GM23338 (cell line): Measurements from ENCODE around the gene ECD. TPM values are rescaled to one million over a fixed set of nuclear protein-coding genes. Genes with fewer than 3 reads are reported as not detected.

Source experiments
- ATAC-seq: fragments of 200-7000 bp; cut with Tn5 transposase; 3 replicates; pipeline ENCODE4 v1.9.1; 2020
- DNase-seq: peaks from one replicate; pipeline ENCODE4 v3.0.0-alpha.2; 2015; ENCODE audit warnings: low spot score
- H2AFZ ChIP-seq: fragments of 200-600 bp; sonication (generic); 2 replicates; pipeline ENCODE4 v1.8.0; 2016; ENCODE audit warnings: antibody characterized with exemption, mild to moderate bottlenecking, moderate library complexity
- H3F3A ChIP-seq: fragments of 200-600 bp; sonication (generic); replicated peaks from 2 replicates; pipeline ENCODE4 v1.8.0; 2017; ENCODE audit warnings: antibody characterized with exemption, mixed run types, low read depth
- H3K27ac ChIP-seq: fragments of 200-600 bp; sonication (generic); 2 replicates; pipeline ENCODE4 v1.6.1; 2016; ENCODE audit warnings: low read depth
- H3K27me3 ChIP-seq: fragments of 200-600 bp; sonication (generic); 2 replicates; pipeline ENCODE4 v1.8.0; 2016; ENCODE audit warnings: mild to moderate bottlenecking, mixed run types, moderate library complexity; ENCODE audit not compliant: insufficient read depth
- H3K36me3 ChIP-seq: fragments of 200-600 bp; sonication (generic); 2 replicates; pipeline ENCODE4 v1.8.0; 2016; ENCODE audit warnings: mild to moderate bottlenecking; ENCODE audit not compliant: insufficient read depth
- H3K4me1 ChIP-seq: fragments of 200-600 bp; sonication (generic); 2 replicates; pipeline ENCODE4 v1.8.0; 2016; ENCODE audit warnings: mild to moderate bottlenecking, moderate library complexity; ENCODE audit not compliant: insufficient read depth
- H3K4me2 ChIP-seq: fragments of 200-600 bp; sonication (generic); 2 replicates; pipeline ENCODE4 v1.7.1; 2017; ENCODE audit warnings: mixed run types
- H3K4me3 ChIP-seq: fragments of 200-600 bp; sonication (generic); 2 replicates; pipeline ENCODE4 v1.6.1; 2016; ENCODE audit warnings: mixed run types
- H3K79me2 ChIP-seq: fragments of 200-600 bp; sonication (generic); replicated peaks from 2 replicates; pipeline ENCODE4 v1.8.0; 2017; ENCODE audit warnings: mild to moderate bottlenecking; ENCODE audit not compliant: insufficient read depth
- H3K9me2 ChIP-seq: fragments of 200-600 bp; sonication (generic); 2 replicates; pipeline ENCODE4 v1.8.0; 2017; ENCODE audit not compliant: insufficient read depth
- H4K20me1 ChIP-seq: fragments of 200-600 bp; sonication (generic); replicated peaks from 2 replicates; pipeline ENCODE4 v1.8.0; 2017; ENCODE audit warnings: mild to moderate bottlenecking; ENCODE audit not compliant: insufficient read depth
- H3K27ac Mint-ChIP-seq: 2 replicates; pipeline ENCODE4 v1.8.0; 2020; ENCODE audit warnings: inconsistent platforms, mild to moderate bottlenecking, moderate library complexity, mixed read lengths
- H3K27me3 Mint-ChIP-seq: 3 replicates; pipeline ENCODE4 v1.8.0; 2022; ENCODE audit warnings: low read depth, mild to moderate bottlenecking, moderate library complexity, mixed read lengths, inconsistent platforms; ENCODE audit not compliant: insufficient read depth, poor library complexity
- H3K36me3 Mint-ChIP-seq: 3 replicates; pipeline ENCODE4 v1.8.0; 2021; ENCODE audit warnings: low read depth, mild to moderate bottlenecking, inconsistent platforms, moderate library complexity, mixed read lengths
- H3K4me1 Mint-ChIP-seq: 3 replicates; pipeline ENCODE4 v1.8.0; 2020; ENCODE audit warnings: mild to moderate bottlenecking, inconsistent platforms, mixed read lengths
- H3K4me3 Mint-ChIP-seq: 3 replicates; pipeline ENCODE4 v1.8.0; 2021; ENCODE audit warnings: moderate library complexity, mild to moderate bottlenecking, inconsistent platforms, mixed read lengths
- H3K9me3 Mint-ChIP-seq: 3 replicates; pipeline ENCODE4 v1.8.0; 2020; ENCODE audit warnings: moderate library complexity, mild to moderate bottlenecking, inconsistent platforms, mixed read lengths
- CREB1 ChIP-seq: fragments of 250-450 bp; sonication (Bioruptor Pico); IDR thresholded peaks from 2 replicates; pipeline ENCODE4 v1.5.0; 2020; ENCODE audit warnings: low read depth, mild to moderate bottlenecking, moderate library complexity
- CTCF ChIP-seq, 2 experiments: fragments of 200-600 bp in 1 of 2; sonication (generic) in 1 of 2; conservative IDR thresholded peaks; 2 replicates each; pipeline versions ENCODE4 v1.5.1 to v1.6.1; 2016 to 2017; ENCODE audit warnings: antibody characterized with exemption in 2 of 2, low read depth in 2 of 2, mild to moderate bottlenecking in 2 of 2, moderate library complexity in 1 of 2
- ETS1 ChIP-seq: IDR thresholded peaks from 2 replicates; pipeline ENCODE4 v1.6.1; 2016; ENCODE audit warnings: antibody characterized with exemption
- EZH2 ChIP-seq: fragments of 200-600 bp; sonication (generic); IDR thresholded peaks from one replicate; pipeline ENCODE4 v1.8.0; 2017; ENCODE audit warnings: antibody characterized with exemption, mild to moderate bottlenecking, low read depth; ENCODE audit not compliant: unreplicated experiment
- EZH2phosphoT487 ChIP-seq: fragments of 200-600 bp; sonication (generic); IDR thresholded peaks from one replicate; pipeline ENCODE4 v1.8.1; 2018; ENCODE audit warnings: antibody characterized with exemption; ENCODE audit not compliant: unreplicated experiment
- JUNB ChIP-seq: IDR thresholded peaks from one replicate; pipeline ENCODE4 v1.6.1; 2016; ENCODE audit warnings: antibody characterized with exemption; ENCODE audit not compliant: unreplicated experiment
- NANOG ChIP-seq: IDR thresholded peaks from 2 replicates; pipeline ENCODE4 v1.6.1; 2016; ENCODE audit warnings: antibody characterized with exemption, borderline replicate concordance
- POLR2AphosphoS5 ChIP-seq: IDR thresholded peaks from 2 replicates; pipeline ENCODE4 v1.6.1; 2016; ENCODE audit warnings: antibody characterized with exemption, low read depth
- REST ChIP-seq: IDR thresholded peaks from one replicate; pipeline ENCODE4 v1.6.1; 2018; ENCODE audit warnings: antibody characterized with exemption; ENCODE audit not compliant: unreplicated experiment
- STAT1 ChIP-seq: IDR thresholded peaks from one replicate; pipeline ENCODE4 v1.6.1; 2016; ENCODE audit warnings: antibody characterized with exemption; ENCODE audit not compliant: unreplicated experiment
- ZNF114 ChIP-seq: fragments of 250-450 bp; sonication (Bioruptor Pico); IDR thresholded peaks from 2 replicates; pipeline ENCODE4 v1.5.0; 2020; ENCODE audit warnings: mild to moderate bottlenecking, moderate library complexity
- ZNF331 ChIP-seq: fragments of 250-450 bp; sonication (Bioruptor Pico); IDR thresholded peaks from 2 replicates; pipeline ENCODE4 v1.5.0; 2020; ENCODE audit warnings: low read depth, mild to moderate bottlenecking, moderate library complexity
- ZNF462 ChIP-seq: fragments of 250-450 bp; sonication (Bioruptor Pico); IDR thresholded peaks from 2 replicates; pipeline ENCODE4 v1.5.0; 2020; ENCODE audit warnings: mild to moderate bottlenecking, moderate library complexity
- polyA plus RNA-seq: library from polyadenylated mRNA; unstranded; fragments of >200 nt; fragmentation: Nextera tagmentation; extraction: Ambion mirVana; gene quantifications from 2 replicates; pipeline ENCODE4 v1.2.1, GENCODE V29; 2016
- total RNA-seq: library from RNA; depleted of rRNA; stranded (reverse); fragments of >200 nt; shearing (Covaris generic); gene quantifications from 2 replicates; pipeline ENCODE4 v1.2.3, GENCODE V29; 2014

ECD gene
- total and polyA plus RNA-seq, 2 experiments from 2014 or later: 37.8 to 56.6 TPM

GRCh38 chr10:73141603-73142002 lies 26.2 kb downstream of the ECD start:
- H3K4me3 ChIP-seq: no peak overlapping the region
- no peak overlapping the region for H3K4me2 ChIP-seq
- H3K27me3 ChIP-seq: no peaks in the 10 kb centered on the region
- DNase-seq (no peak), ATAC-seq (no peak)
- no peak overlapping the region for H3K27ac ChIP-seq
- Mint-ChIP-seq H3K36me3 (peaks cover 54% of the 10 kb centered on the region), H3K27ac (no peak overlapping the region), H3K9me3 (no peaks in the 10 kb centered on the region), H3K27me3 (no peaks in the 10 kb centered on the region), H3K4me3 (no peak overlapping the region), H3K4me1 (no peaks in the 10 kb centered on the region)
- TF ChIP-seq EZH2phosphoT487 (no peak), REST (no peak), STAT1 (no peak), ZNF114 (CRISPR knock-in tag) (no peak), POLR2AphosphoS5 (no peak), CTCF (conservative IDR thresholded peaks at IDR 0.05; ENCODE audit: low read depth in 2 of 2) (no peak), NANOG (no peak), ZNF331 (CRISPR knock-in tag) (no peak), ETS1 (no peak), JUNB (no peak), CREB1 (CRISPR knock-in tag) (no peak), ZNF462 (no peak), EZH2 (no peak)
- peaks cover 11% of the 10 kb centered on the region for H3K36me3 ChIP-seq
- no peaks in the 10 kb centered on the region for H3K4me1 ChIP-seq
- H3K9me2 ChIP-seq: no peaks in the 10 kb centered on the region
- peaks cover 4% of the 10 kb centered on the region for H4K20me1 ChIP-seq
- no peaks in the 10 kb centered on the region for H3F3A ChIP-seq
- no peaks in the 10 kb centered on the region for H3K79me2 ChIP-seq
- no peak overlapping the region for H2AFZ ChIP-seq
